GM18867 (cell line): Measurements from ENCODE around the gene KDM5A.
"Not testable (repeated sequence)": the region's sequence is repeated elsewhere in the genome, so short reads cannot be mapped to it uniquely, and the experiment has no call there.

Experiments
- ATAC-seq: cut with Tn5 transposase; IDR thresholded peaks from one replicate; pipeline ENCODE4 v1.9.1; 2021; ENCODE audit warnings: mild to moderate bottlenecking, moderate library complexity; ENCODE audit not compliant: unreplicated experiment

KDM5A gene

GRCh38 chr12:389142-390096 lies at the start of gene KDM5A:
KDM5A (minus strand) TSS chr12:389320; CDS start chr12:389091, 229 bp downstream.
- peak; percentile 89 for ATAC-seq

- not testable (repeated sequence) for ATAC-seq
Observed at GRCh38 chr12:435737-436136, 46.6 kb upstream of the KDM5A start.

- no peak for ATAC-seq
Observed at GRCh38 chr12:422526-422925, 33.4 kb upstream of the KDM5A start.

- no peak for ATAC-seq
Observed at GRCh38 chr12:418432-418831, 29.3 kb upstream of the KDM5A start.

- ATAC-seq: no peak
Observed at GRCh38 chr12:414859-415258, 25.7 kb upstream of the KDM5A start.

- ATAC-seq: no peak
Observed at GRCh38 chr12:402029-402389, 12.9 kb upstream of the KDM5A start.

- ATAC-seq: peak; percentile 95
Observed at GRCh38 chr12:401235-402028, 12.3 kb upstream of the KDM5A start, which contains the start of gene CCDC77. CCDC77 (plus strand) TSS chr12:401644; CDS start chr12:409384, 7,740 bp downstream.

- no peak for ATAC-seq
Observed at GRCh38 chr12:400828-401227, 11.7 kb upstream of the KDM5A start.

GRCh38 chr12:388541-389141 lies 479 bp downstream of the KDM5A start:
- peak; percentile 27 for ATAC-seq

- ATAC-seq: no peak
Observed at GRCh38 chr12:388012-388411, 1.1 kb downstream of the KDM5A start.

GRCh38 chr12:386651-387050 lies 2.5 kb downstream of the KDM5A start:
- no peak for ATAC-seq

GRCh38 chr12:370739-371485 lies 18.2 kb downstream of the KDM5A start:
- not testable (repeated sequence) for ATAC-seq

- ATAC-seq: no peak
Observed at GRCh38 chr12:367972-368371, 21.1 kb downstream of the KDM5A start.

- no peak for ATAC-seq
Observed at GRCh38 chr12:366820-367219, 22.3 kb downstream of the KDM5A start.

- no peak for ATAC-seq
Observed at GRCh38 chr12:359091-359490, 30.0 kb downstream of the KDM5A start.

GRCh38 chr12:356276-356988 lies 32.7 kb downstream of the KDM5A start:
- no peak for ATAC-seq

GRCh38 chr12:351197-351596 lies 37.9 kb downstream of the KDM5A start:
- ATAC-seq: not testable (repeated sequence)

- ATAC-seq: not testable (repeated sequence)
Observed at GRCh38 chr12:349625-350024, 39.5 kb downstream of the KDM5A start.

GRCh38 chr12:343036-343435 lies 46.1 kb downstream of the KDM5A start:
- not testable (repeated sequence) for ATAC-seq

- ATAC-seq: no peak
Observed at GRCh38 chr12:337039-337438, 52.1 kb downstream of the KDM5A start.
